Panc1 (cell line): ENCODE data around the gene LRRC10B.

ENCODE experiments used
- POLR2AphosphoS5 ChIP-seq: IDR thresholded peaks from 2 replicates; pipeline ENCODE4 v1.6.1; 2012; ENCODE audit warnings: mild to moderate bottlenecking, low read depth, low read length, moderate library complexity
- TF ChIP-seq, protein P1 (sequence below): fragments of 450-650 bp; IDR thresholded peaks from 2 replicates; pipeline ENCODE4 v1.5.1; 2017; ENCODE audit warnings: mild to moderate bottlenecking
- TF ChIP-seq, protein P2 (sequence below), 2 experiments: IDR thresholded peaks; 2 replicates each; pipeline ENCODE4 v1.6.1; 2011 to 2012; ENCODE audit warnings: low read depth in 2 of 2, control low read depth in 1 of 2, low read length in 1 of 2, mild to moderate bottlenecking in 1 of 2, moderate library complexity in 1 of 2; ENCODE audit not compliant: insufficient read depth in 1 of 2

DNA sequence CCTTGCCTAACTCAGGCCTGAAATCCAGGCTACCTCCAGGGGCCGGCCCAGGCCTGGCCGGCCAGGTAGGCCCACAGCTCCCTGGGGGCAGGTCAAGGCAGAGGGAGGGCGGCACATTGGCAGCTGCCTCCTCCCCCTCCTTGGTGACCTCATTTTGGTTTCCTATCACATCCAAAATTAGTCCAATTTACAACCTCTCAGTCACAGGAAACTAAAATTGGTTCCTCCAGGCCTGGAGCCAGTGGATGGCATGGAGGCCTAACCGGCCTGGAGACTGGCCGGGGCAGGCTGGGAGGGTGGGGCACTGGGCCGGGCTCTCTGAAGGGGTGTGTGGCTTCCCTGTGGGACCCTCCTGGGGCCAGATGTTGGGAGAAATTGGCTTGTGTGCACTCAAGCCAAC lies 35.9 kb downstream of the LRRC10B start:
- TF ChIP-seq, protein P1, sequence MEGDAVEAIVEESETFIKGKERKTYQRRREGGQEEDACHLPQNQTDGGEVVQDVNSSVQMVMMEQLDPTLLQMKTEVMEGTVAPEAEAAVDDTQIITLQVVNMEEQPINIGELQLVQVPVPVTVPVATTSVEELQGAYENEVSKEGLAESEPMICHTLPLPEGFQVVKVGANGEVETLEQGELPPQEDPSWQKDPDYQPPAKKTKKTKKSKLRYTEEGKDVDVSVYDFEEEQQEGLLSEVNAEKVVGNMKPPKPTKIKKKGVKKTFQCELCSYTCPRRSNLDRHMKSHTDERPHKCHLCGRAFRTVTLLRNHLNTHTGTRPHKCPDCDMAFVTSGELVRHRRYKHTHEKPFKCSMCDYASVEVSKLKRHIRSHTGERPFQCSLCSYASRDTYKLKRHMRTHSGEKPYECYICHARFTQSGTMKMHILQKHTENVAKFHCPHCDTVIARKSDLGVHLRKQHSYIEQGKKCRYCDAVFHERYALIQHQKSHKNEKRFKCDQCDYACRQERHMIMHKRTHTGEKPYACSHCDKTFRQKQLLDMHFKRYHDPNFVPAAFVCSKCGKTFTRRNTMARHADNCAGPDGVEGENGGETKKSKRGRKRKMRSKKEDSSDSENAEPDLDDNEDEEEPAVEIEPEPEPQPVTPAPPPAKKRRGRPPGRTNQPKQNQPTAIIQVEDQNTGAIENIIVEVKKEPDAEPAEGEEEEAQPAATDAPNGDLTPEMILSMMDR, result no peak
- TF ChIP-seq POLR2AphosphoS5, result no peak
- TF ChIP-seq, protein P2, sequence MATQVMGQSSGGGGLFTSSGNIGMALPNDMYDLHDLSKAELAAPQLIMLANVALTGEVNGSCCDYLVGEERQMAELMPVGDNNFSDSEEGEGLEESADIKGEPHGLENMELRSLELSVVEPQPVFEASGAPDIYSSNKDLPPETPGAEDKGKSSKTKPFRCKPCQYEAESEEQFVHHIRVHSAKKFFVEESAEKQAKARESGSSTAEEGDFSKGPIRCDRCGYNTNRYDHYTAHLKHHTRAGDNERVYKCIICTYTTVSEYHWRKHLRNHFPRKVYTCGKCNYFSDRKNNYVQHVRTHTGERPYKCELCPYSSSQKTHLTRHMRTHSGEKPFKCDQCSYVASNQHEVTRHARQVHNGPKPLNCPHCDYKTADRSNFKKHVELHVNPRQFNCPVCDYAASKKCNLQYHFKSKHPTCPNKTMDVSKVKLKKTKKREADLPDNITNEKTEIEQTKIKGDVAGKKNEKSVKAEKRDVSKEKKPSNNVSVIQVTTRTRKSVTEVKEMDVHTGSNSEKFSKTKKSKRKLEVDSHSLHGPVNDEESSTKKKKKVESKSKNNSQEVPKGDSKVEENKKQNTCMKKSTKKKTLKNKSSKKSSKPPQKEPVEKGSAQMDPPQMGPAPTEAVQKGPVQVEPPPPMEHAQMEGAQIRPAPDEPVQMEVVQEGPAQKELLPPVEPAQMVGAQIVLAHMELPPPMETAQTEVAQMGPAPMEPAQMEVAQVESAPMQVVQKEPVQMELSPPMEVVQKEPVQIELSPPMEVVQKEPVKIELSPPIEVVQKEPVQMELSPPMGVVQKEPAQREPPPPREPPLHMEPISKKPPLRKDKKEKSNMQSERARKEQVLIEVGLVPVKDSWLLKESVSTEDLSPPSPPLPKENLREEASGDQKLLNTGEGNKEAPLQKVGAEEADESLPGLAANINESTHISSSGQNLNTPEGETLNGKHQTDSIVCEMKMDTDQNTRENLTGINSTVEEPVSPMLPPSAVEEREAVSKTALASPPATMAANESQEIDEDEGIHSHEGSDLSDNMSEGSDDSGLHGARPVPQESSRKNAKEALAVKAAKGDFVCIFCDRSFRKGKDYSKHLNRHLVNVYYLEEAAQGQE (IDR thresholded peaks at IDR 0.05; ENCODE audit: insufficient read depth in 1 of 2, low read depth in 2 of 2, low read length in 1 of 2), result no peak
